Measurements from ENCODE around the gene PEMT.
A peak's percentile ranks its signal among the peaks of the same experiment; 100 is the strongest.

PEMT gene

GRCh38 chr17:17549732-17550366 lies 41.7 kb downstream of the PEMT start:
- ChIA-PET POLR2A (no interaction called here), CTCF (interaction anchor here (1.0 kb wide), 1 partner anchor 11 kb away, joined by 3 read pairs; no protein-coding TSS in a partner anchor)
- Histone ChIP-seq H3K9me3 (ENCODE audit: control insufficient read depth, insufficient read depth, low read depth, low read length) (no peaks in the 10 kb centered on the region), H3K27ac (ENCODE audit: extremely low read depth, low read depth, low read length) (no peak overlapping the region), H3K4me1 (ENCODE audit: control insufficient read depth, insufficient read depth, low read length) (no peaks in the 10 kb centered on the region), H3K4me3 (ENCODE audit: low read depth, low read length) (no peak overlapping the region), H3K36me3 (ENCODE audit: control insufficient read depth in 2 of 2, insufficient read depth in 1 of 2, low read length in 2 of 2) (no peaks in the 10 kb centered on the region)
- peak; percentile 43 for TF ChIP-seq ZNF341 (tag by site-specific recombination; IDR thresholded peaks at IDR 0.05; ENCODE audit: low read depth)
- TF ChIP-seq MZF1 (tag by site-specific recombination; IDR thresholded peaks at IDR 0.05; ENCODE audit: borderline replicate concordance) = no peak
- no peak for TF ChIP-seq ZNF548 (tag by site-specific recombination; IDR thresholded peaks at IDR 0.05)
- TF ChIP-seq ZIC2 (tag by site-specific recombination; IDR thresholded peaks at IDR 0.05) = peak; percentile 57

- H3K9me3 ChIP-seq (ENCODE audit: control insufficient read depth, insufficient read depth, low read depth, low read length) = no peaks in the 10 kb centered on the region
- CTCF ChIA-PET = interaction anchor here (0.7 to 1.3 kb wide), 3 partner anchors 9 to 93 kb away, joined by 3 to 4 read pairs (median 4); no protein-coding TSS in a partner anchor
- POLR2A ChIA-PET = no interaction called here
Observed at GRCh38 chr17:17548044-17548443, 43.5 kb downstream of the PEMT start.

GRCh38 chr17:17547210-17547764 lies 44.2 kb downstream of the PEMT start:
- Histone ChIP-seq H3K36me3 (ENCODE audit: control insufficient read depth in 2 of 2, insufficient read depth in 1 of 2, low read length in 2 of 2) (no peaks in the 10 kb centered on the region), H3K27ac (ENCODE audit: extremely low read depth, low read depth, low read length) (no peak overlapping the region), H3K4me1 (ENCODE audit: control insufficient read depth, insufficient read depth, low read length) (no peaks in the 10 kb centered on the region), H3K4me3 (ENCODE audit: low read depth, low read length) (no peak overlapping the region), H3K9me3 (ENCODE audit: control insufficient read depth, insufficient read depth, low read depth, low read length) (no peaks in the 10 kb centered on the region)
- ChIA-PET CTCF (no interaction called here), POLR2A (no interaction called here)
- TF ChIP-seq BCL6B (tag by site-specific recombination; IDR thresholded peaks at IDR 0.05) (no peak), ZNF513 (tag by site-specific recombination; IDR thresholded peaks at IDR 0.05) (peak; percentile 83), ZNF585B (tag by site-specific recombination; IDR thresholded peaks at IDR 0.05) (no peak), ZNF211 (tag by site-specific recombination; IDR thresholded peaks at IDR 0.05; ENCODE audit: low read depth) (no peak), ZNF654 (tag by site-specific recombination; IDR thresholded peaks at IDR 0.05; ENCODE audit: low read depth) (no peak), EGR2 (tag by site-specific recombination; IDR thresholded peaks at IDR 0.05; ENCODE audit: low read depth) (0 out of 2 replicates have a peak, but pooled peaks have one; percentile 26)

More at GRCh38 chr17:17548044-17548443, 43.5 kb downstream of the PEMT start:
- Histone ChIP-seq H3K4me3 (ENCODE audit: low read depth, low read length) (no peak overlapping the region), H3K4me1 (ENCODE audit: control insufficient read depth, insufficient read depth, low read length) (no peaks in the 10 kb centered on the region), H3K27ac (ENCODE audit: extremely low read depth, low read depth, low read length) (no peak overlapping the region), H3K36me3 (ENCODE audit: control insufficient read depth in 2 of 2, insufficient read depth in 1 of 2, low read length in 2 of 2) (no peaks in the 10 kb centered on the region)
- TF ChIP-seq HOXA7 (CRISPR knock-in tag; IDR thresholded peaks at IDR 0.05; ENCODE audit: borderline replicate concordance) (no peak), ZNF138 (tag by site-specific recombination; IDR thresholded peaks at IDR 0.05; ENCODE audit: borderline replicate concordance) (no peak), HOXD13 (CRISPR knock-in tag; IDR thresholded peaks at IDR 0.05; ENCODE audit: borderline replicate concordance) (no peak), ZNF132 (tag by site-specific recombination; IDR thresholded peaks at IDR 0.05; ENCODE audit: borderline replicate concordance) (no peak), KLF9 (tag by site-specific recombination; IDR thresholded peaks at IDR 0.05; ENCODE audit: low read depth) (no peak), ZSCAN18 (tag by site-specific recombination; IDR thresholded peaks at IDR 0.05) (no peak), ZNF600 (tag by site-specific recombination; IDR thresholded peaks at IDR 0.05) (no peak), ZNF571 (tag by site-specific recombination; IDR thresholded peaks at IDR 0.05) (no peak)

Measured in HEK293 (cell line).